GM12864 (cell line): ENCODE results near the gene PCDHA10.
"Not testable (repeated sequence)": the region's sequence is repeated elsewhere in the genome, so short reads cannot be mapped to it uniquely, and the experiment has no call there.

Experiments
- DNase-seq: peaks from one replicate; pipeline ENCODE4 v3.0.0-alpha.2; 2011; ENCODE audit warnings: low read depth
- H3K4me3 ChIP-seq: 2 replicates; pipeline ENCODE4 v1.5.1; 2011; ENCODE audit warnings: mild to moderate bottlenecking, low read depth, low read length, control low read depth
- CTCF ChIP-seq: IDR thresholded peaks from 2 replicates; pipeline ENCODE4 v1.5.1; 2011; ENCODE audit warnings: low read depth, mild to moderate bottlenecking, moderate library complexity, low read length, control low read depth, inconsistent platforms; ENCODE audit errors: missing control alignments

Gene PCDHA10

DNA sequence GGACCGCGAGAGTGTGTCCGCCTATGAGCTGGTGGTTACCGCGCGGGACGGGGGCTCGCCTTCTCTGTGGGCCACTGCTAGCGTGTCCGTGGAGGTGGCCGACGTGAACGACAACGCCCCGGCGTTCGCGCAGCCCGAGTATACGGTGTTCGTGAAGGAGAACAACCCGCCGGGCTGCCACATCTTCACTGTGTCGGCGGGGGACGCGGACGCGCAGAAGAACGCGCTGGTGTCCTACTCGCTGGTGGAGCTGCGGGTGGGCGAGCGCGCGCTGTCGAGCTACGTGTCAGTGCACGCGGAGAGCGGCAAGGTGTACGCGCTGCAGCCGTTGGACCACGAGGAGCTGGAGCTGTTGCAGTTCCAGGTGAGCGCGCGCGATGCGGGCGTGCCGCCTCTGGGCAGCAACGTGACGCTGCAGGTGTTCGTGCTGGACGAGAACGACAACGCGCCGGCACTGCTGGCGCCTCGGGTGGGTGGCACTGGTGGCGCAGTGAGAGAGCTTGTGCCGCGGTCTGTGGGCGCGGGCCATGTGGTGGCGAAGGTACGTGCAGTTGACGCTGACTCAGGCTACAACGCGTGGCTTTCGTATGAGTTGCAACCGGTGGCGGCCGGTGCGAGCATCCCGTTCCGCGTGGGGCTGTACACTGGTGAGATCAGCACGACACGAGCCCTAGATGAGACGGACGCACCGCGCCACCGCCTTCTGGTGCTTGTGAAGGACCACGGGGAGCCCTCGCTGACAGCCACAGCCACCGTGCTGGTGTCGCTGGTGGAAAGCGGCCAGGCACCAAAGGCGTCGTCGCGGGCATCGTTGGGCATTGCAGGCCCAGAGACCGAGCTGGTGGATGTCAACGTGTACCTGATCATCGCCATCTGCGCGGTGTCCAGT lies 19.8 kb upstream of the PCDHA10 start:
- no peak overlapping the region for H3K4me3 ChIP-seq
- TF ChIP-seq CTCF = no peak
- DNase-seq = no peak

DNA sequence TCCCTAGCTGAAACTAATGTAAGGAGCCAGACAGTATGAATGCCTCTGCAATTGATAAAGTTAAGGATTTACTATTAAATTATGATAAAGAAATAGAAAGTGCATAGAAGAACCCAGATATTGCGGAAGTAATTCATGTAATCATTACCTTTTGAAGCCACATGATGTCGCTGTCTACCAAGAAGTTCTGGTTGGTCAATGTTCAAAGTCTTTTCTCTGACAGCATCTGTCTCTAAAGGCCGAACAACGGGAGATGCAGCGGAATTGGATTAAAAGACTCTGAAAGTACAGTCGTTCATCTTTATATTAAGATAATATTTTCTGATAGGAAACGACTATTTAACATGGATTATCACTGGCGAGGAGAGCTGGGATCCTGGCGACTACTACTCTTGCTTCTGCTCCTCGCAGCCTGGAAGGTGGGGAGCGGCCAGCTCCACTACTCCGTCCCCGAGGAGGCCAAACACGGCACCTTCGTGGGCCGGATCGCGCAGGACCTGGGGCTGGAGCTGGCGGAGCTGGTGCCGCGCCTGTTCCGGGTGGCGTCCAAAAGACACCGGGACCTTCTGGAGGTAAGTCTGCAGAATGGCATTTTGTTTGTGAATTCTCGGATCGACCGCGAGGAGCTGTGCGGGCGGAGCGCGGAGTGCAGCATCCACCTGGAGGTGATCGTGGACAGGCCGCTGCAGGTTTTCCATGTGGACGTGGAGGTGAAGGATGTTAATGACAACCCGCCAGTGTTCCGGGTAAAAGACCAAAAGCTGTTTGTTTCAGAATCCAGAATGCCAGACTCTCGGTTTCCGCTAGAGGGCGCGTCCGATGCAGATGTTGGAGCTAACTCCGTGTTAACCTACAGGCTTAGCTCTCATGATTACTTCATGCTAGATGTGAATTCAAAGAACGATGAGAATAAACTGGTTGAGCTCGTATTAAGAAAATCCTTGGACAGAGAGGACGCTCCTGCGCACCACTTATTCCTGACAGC lies 14.4 kb upstream of the PCDHA10 start, which contains the start of gene PCDHA8:
TSS of gene PCDHA8 (plus strand) at position 210 of the 985 bp plus-strand sequence. CDS start at position 345, 135 bp downstream.
- TF ChIP-seq CTCF = no peak
- no peak within 1 kb of the TSS for H3K4me3 ChIP-seq
- no peak for DNase-seq

GRCh38 chr5:140842798-140843733 lies 12.6 kb upstream of the PCDHA10 start:
- TF ChIP-seq CTCF = no peak
- no peak for DNase-seq

DNA sequence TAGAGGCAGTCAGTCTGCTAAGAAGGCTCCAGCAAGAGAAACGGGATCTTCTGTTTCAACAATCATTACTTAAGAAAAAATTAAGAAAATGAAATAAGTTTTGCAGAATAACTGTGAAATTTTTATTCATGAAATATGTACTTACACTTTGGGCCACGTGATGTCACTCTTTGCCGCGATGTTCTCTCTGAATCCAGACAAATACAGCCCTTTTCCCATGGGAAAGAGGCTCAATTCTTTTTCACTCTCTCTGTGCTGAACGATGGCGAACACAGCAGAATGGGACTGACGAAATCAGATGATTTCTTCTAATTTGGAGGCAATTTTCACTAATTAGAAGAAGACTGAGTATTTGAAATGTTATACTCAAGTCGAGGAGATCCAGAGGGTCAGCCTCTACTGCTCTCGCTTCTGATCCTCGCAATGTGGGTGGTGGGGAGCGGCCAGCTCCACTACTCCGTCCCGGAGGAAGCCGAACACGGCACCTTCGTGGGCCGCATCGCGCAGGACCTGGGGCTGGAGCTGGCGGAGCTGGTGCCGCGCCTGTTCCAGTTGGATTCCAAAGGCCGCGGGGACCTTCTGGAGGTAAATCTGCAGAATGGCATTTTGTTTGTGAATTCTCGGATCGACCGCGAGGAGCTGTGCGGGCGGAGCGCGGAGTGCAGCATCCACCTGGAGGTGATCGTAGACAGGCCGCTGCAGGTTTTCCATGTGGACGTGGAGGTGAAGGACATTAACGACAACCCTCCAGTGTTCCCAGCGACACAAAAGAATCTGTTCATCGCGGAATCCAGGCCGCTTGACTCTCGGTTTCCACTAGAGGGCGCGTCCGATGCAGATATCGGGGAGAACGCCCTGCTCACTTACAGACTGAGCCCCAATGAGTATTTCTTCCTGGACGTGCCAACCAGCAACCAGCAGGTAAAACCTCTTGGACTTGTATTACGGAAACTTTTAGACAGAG lies 7.3 kb upstream of the PCDHA10 start, which contains the start of gene PCDHA9:
TSS of gene PCDHA9 (plus strand) at position 244 of the 964 bp plus-strand sequence. CDS start at position 358, 114 bp downstream.
- not testable (repeated sequence) for H3K4me3 ChIP-seq, DNase-seq

More at GRCh38 chr5:140842798-140843733, 12.6 kb upstream of the PCDHA10 start:
- H3K4me3 ChIP-seq = no peak overlapping the region

GRCh38 chr5:140849831-140850634 lies 5.7 kb upstream of the PCDHA10 start:
- not testable (repeated sequence) for H3K4me3 ChIP-seq

DNA sequence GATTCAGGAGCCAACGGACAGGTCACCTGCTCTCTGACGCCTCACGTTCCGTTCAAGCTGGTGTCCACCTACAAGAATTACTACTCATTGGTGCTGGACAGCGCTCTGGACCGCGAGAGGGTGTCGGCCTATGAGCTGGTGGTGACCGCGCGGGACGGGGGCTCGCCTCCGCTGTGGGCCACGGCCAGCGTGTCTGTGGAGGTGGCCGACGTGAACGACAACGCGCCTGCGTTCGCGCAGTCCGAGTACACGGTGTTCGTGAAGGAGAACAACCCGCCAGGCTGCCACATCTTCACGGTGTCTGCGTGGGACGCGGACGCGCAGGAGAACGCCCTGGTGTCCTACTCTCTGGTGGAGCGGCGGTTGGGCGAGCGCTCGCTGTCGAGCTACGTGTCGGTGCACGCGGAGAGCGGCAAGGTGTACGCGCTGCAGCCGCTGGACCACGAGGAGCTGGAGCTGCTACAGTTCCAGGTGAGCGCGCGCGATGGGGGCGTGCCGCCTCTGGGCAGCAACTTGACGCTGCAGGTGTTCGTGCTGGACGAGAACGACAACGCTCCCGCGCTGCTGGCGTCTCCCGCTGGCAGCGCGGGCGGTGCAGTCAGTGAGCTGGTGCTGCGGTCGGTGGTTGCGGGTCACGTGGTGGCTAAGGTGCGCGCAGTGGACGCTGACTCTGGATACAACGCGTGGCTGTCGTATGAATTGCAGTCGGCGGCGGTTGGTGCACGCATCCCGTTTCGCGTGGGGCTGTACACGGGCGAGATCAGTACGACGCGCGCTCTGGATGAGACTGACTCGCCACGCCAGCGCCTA lies 1.7 kb downstream of the PCDHA10 start:
- no peak for TF ChIP-seq CTCF

More at GRCh38 chr5:140849831-140850634, 5.7 kb upstream of the PCDHA10 start:
- DNase-seq = not testable (repeated sequence)

More for the DNA sequence above, 1.7 kb downstream of the PCDHA10 start:
- no peak overlapping the region for H3K4me3 ChIP-seq
- no peak for DNase-seq
